ENCODE data around the gene PTCHD1.

GRCh38 chrX:23332888-23333821, 1.5 kb upstream of the PTCHD1 start:
- TF ChIP-seq ZBTB1 (CRISPR knock-in tag; IDR thresholded peaks at IDR 0.05; ENCODE audit: borderline replicate concordance) (no peak), CEBPZ (IDR thresholded peaks at IDR 0.05; ENCODE audit: low read length) (no peak), ZBTB40 (IDR thresholded peaks at IDR 0.05) (no peak), ZBTB40 (CRISPR knock-in tag; IDR thresholded peaks at IDR 0.05) (no peak), GLI4 (CRISPR knock-in tag; IDR thresholded peaks at IDR 0.05; ENCODE audit: borderline replicate concordance) (no peak), CTCF (CRISPR knock-in tag; IDR thresholded peaks at IDR 0.05) (no peak), TAF1 (CRISPR knock-in tag; IDR thresholded peaks at IDR 0.05) (no peak), PCBP1 (IDR thresholded peaks at IDR 0.05; ENCODE audit: borderline replicate concordance, low read depth, low read length) (no peak), TSC22D2 (CRISPR knock-in tag; IDR thresholded peaks at IDR 0.05; ENCODE audit: borderline replicate concordance) (no peak), TRIM24 (CRISPR knock-in tag; IDR thresholded peaks at IDR 0.05) (no peak), RXRA (CRISPR knock-in tag; IDR thresholded peaks at IDR 0.05) (no peak), SETDB1 (CRISPR knock-in tag; IDR thresholded peaks at IDR 0.05; ENCODE audit: borderline replicate concordance) (no peak)
